Iris pigment epithelial cell (primary cell): ENCODE data around the gene SMG9.
"Not testable (repeated sequence)": the region's sequence is repeated elsewhere in the genome, so short reads cannot be mapped to it uniquely, and the experiment has no call there.

ENCODE experiments used
- DNase-seq: peaks from one replicate; pipeline ENCODE4 v3.0.0-alpha.2; 2011; ENCODE audit warnings: low read depth

The SMG9 gene

DNA sequence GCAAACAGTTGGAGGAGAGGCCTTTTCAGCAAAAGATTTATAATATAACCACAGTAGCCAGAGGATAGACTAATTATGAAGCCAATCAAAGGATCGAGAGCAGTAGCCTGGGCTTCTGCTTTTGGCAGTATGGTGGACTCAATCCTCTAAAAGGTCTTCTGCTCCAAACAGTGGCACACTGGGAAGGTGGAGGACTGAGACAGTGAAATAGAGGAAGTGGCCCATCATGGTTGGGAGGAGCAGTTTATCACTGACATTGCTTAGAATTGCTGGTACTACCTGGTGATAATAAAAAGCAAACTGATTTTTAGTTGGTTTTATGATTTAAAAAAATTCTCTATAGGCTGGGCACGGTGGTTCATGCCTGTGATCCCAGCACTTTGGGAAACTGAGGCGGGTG, 63.9 kb downstream of the SMG9 start:
- DNase-seq, result no peak

DNA sequence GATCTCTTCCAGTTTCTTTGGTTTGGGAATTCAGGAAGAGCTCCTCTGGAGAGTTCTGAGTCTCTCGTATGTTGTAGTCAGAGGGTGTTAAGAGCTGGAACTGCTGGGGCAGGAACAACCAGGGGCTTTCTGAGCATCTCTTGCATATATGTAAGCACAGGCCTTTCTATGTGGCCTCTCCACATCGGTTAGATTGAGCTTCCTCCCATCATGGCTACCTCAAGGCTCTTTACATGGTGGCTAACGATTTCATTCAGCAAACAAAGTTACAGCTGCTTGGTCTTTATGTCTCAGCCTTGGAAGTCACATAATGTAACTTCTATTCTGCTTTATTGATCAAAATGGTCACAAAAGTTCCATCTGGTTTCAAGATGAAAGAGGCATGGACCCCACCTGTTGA, 64.3 kb downstream of the SMG9 start:
- no peak for DNase-seq

DNA sequence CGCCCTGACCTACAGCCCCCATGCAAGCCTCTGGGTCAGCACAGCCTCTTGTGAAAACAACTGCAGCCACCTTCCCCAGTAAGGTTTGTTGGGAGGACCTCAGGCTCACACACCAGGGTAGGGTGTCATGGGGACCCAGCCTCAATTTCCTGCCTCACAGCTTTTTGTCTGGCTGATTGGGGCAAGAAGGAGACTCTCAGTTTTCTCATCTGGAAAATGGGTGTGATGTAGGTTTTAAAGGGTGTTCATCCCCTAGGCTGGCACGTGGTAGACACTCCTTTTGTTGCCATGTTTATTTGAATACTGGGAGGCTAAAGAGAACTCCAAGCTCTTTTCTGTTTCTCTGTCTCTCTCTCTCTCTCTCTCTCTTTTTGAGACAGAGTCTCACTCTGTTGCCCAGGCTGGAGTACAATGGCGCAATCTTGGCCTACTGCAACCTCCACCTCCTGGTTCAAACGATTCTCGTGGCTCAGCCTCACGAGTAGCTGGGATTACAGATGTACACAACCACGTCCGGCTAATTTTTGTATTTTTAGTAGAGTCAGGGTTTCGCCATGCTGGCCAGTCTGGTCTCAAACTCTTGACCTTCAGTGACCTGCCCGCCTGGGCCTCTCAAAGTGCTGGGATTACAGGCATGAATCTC, 66.6 kb downstream of the SMG9 start:
- DNase-seq, result no peak

DNA sequence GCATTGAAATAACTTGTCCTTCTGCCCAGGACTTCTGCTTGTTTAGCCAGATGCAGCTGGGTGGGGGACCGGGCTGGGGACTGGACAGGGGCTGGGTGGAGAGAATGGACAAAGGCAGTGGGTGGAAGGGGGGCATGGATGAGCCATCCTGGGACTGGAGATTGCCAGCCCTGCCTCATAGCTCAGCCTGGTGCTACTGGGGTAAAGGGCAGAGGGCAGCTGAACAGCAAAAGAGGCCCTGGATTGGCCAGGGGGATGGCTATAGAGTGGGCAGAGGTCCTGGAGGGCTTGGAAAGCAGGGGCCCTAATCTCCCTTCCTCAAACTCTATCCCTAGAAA, 67.1 kb downstream of the SMG9 start:
- DNase-seq, result no peak

DNA sequence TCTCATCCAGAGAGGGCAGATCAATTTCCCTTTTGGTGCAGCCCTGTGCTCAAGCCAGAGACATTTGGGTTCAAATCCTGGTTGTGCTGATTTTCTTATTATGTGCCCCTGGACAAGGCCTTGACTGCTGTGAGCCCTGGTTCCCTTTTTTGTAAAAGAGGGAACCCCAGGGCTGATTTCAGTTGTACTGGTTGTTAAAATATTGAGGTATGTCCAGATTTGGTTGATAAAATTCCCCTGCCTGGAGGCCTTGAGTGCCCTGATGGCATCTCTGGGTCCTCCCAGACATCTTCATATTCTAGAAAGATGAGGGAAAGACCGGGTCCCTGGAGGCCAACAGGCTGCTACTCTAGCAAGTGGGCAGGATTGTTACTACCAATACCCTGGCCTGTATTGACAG, 70.4 kb downstream of the SMG9 start:
- no peak for DNase-seq

DNA sequence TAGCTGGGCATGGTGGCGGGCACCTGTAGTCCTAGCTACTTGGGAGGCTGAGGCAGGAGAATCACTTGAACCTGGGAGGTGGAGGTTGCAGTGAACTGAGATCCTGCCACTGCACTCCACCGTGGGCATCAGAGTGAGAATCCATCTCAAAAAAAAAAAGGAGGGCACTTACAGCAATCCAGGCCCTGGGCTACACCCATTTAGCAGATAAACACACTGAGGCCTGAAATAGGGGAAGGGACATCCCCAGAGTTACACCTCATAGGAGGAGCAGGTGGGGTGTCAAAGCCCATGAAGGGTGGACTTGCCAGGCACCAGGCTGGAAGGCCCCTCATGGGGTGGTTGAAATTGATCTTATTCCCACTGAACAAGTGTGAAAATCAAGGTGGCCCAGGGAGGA, 70.9 kb downstream of the SMG9 start:
- DNase-seq, result no peak

DNA sequence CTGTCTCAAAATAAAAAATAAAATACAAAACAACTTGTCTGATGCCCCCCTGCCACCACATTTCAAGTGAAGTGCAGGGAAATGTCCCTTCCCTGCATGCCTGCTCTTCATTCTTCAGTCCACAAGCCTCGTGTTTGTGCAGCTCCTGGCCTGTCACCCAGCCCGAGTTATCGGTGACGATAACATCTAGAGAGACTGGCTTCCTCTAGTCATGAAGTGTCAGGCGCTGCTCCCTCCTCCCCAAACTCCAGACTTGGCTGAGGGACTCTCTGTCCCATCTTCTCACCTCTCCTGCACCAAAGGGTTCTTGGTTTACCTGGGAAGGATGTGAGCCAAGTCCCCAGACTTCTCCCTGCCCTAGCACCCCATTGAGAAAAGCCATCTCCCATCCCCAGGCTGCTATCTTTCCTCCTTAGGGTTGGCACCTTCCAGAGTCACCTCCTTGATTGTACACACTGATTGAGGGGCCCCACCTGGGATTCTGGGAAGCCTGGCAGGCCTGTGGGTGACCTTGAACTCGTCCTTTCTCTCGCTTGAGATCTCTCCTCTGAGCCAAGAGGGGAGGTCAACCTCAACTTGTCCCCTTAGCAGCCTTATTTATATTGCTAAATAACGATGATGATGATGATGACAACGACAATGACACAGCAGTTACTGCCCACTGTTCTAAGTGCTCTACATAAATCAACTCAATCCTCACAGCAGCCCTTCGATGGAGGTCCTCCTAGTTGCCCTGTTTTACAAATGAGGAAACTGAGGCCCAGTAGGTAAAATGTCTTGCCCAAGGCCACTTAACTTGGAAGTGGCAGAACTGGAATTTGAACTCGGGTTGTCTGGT, 71.7 kb downstream of the SMG9 start:
- DNase-seq, result no peak

DNA sequence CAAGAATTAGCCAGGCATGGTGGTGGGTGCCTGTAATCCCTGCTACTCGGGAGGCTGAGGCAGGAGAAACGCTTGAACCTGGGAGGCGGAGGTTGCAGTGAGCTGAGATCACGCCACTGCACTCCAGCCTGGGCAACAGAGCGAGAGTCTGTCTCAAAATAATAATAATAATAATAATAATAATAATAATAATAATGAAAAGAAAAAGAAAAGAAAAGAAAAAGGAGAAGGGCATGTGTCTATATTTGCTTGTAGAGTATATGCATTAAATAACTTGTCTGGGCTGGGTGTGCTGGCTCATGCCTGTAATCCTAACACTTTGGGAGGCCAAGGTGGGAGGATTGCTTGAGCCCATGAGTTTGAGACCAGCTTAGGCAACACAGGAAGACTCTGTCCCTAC, 72.5 kb downstream of the SMG9 start:
- DNase-seq, result not testable (repeated sequence)

DNA sequence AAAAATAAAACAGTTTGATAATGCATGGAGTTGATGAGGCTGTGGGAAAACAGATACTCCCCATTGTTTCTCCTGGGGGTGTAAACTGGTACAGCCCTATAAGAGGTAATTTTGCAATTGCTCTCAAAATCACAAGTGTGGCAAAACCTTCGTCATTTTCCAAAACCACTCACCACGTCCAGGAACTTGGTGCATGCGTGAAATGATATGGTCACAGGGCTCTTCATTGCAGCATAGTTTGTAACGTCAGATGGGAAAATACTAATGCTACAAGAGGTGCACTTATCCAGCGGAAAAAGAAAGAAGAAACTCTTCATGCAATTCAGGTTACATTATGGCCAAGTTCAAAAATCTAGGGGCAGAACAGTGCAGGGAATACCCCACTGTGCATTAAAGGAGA, 72.9 kb downstream of the SMG9 start:
- DNase-seq, result no peak

DNA sequence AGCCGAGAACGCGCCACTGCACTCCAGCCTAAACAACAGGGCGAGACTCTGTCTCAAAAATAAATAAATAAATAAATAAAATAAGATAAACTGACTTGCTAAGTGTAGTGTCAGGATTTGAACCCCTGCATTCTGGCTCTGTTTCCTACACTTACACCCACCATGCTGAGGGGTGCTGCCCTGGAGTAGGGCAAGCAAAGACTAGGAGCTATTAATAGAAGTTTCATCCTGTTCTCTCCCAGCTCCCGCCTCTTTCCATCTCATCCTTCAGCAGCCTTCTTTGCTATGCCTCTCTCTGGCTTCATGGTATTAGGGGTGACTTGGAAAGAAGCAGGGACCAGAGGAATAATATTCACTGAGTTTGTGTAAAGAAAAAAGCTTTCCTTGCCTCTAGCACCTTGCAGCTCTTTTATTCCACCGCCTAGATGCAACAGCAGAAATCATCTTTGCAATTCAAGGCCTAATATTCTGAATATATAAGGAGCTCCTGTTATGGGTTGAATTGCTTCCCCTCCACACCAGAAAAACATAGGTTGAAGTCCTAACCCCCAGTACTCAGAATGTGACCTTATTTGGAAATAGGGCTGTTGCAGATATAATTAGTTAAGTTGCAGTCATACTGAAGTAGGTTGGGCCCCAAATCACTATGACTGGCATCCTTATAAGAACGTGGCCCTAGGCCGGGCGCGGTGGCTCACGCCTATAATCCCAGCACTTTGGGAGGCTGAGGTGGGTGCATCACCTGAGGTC, 76.1 kb downstream of the SMG9 start:
- no peak for DNase-seq
